ENCODE results near the gene SORD. TPM values are rescaled to one million over a fixed set of nuclear protein-coding genes. Genes with fewer than 3 reads are reported as not detected.
A peak's percentile ranks its signal among the peaks of the same experiment; 100 is the strongest.

The SORD gene
- total RNA-seq (2011; cell fraction: chromatin; rRNA removed; ENCODE audit: low replicate concordance): 22.5 and 36.4 TPM in 2 replicates
- 26.7 and 27.8 TPM in 2 replicates for total RNA-seq (2011; cell fraction: nucleolus; rRNA removed)
- total RNA-seq (2011; cell fraction: nucleoplasm; rRNA removed): 32.0 and 36.6 TPM in 2 replicates
- total RNA-seq (2014; rRNA removed): 38.5 and 39.3 TPM in 2 replicates
- total RNA-seq (2014; rRNA removed; fragmentation: Illumina TruSeq; extraction: Trizol): 22.7 and 28.3 TPM in 2 replicates
- total RNA-seq (2015; rRNA removed; fragmentation: Illumina TruSeq; extraction: Trizol): 19.3 and 21.3 TPM in 2 replicates
- total RNA-seq (2021): 43.8 and 44.6 TPM in 2 replicates
- polyA plus RNA-seq (2011; rRNA removed): 62.2 and 79.2 TPM in 2 replicates
- 63.9 and 78.2 TPM in 2 replicates for polyA plus RNA-seq (2011; cell fraction: cytosol; rRNA removed)
- 64.5 and 74.7 TPM in 2 replicates for polyA plus RNA-seq (2011; cell fraction: nucleus; rRNA removed)
- 26.7 and 28.9 TPM in 2 replicates for polyA plus RNA-seq (2012)
- polyA plus RNA-seq (2014; fragmentation: Illumina TruSeq; extraction: Trizol): 37.7 and 38.4 TPM in 2 replicates
- polyA plus RNA-seq (2014; fragmentation: Nextera tagmentation; extraction: Ambion mirVana): 10 to 100 TPM in 1 of 2 experiments, 1 to 10 TPM in 1; 5.9 to 14.1 TPM
- polyA plus RNA-seq (2014; rRNA removed): 29.6 and 42.3 TPM in 2 replicates
- polyA minus RNA-seq (2011; rRNA and poly(A)+ RNA removed): 57.5 and 71.7 TPM in 2 replicates
- 36.1 and 36.4 TPM in 2 replicates for polyA minus RNA-seq (2011; cell fraction: cytosol; rRNA and poly(A)+ RNA removed)
- polyA minus RNA-seq (2011; cell fraction: nucleus; rRNA and poly(A)+ RNA removed): 20.4 and 21.5 TPM in 2 replicates
- percentile 69 among the genes with signal in this experiment for Bru-seq, nascent RNA
- percentile 61 among the genes with signal in this experiment for BruChase-seq, experiment 1, labeled RNA remaining after a 2-hour chase
- BruChase-seq, experiment 2, labeled RNA remaining after a 6-hour chase: percentile 61 among the genes with signal in this experiment
- long read RNA-seq, experiment 1, full-length matches to known transcripts: 72 of 129 reads
- long read RNA-seq, experiment 1, partial matches to known transcripts: 50 of 129 reads
- long read RNA-seq, experiment 1, other reads (novel, unspliced or antisense): 7 of 129 reads
- long read RNA-seq, experiment 2, full-length matches to known transcripts: 19 of 74 reads
- long read RNA-seq, experiment 2, partial matches to known transcripts: 8 of 74 reads
- long read RNA-seq, experiment 2, other reads (novel, unspliced or antisense): 47 of 74 reads
- long read RNA-seq, experiment 3, full-length matches to known transcripts: 49 of 54 reads
- long read RNA-seq, experiment 3, partial matches to known transcripts: 2 of 54 reads
- long read RNA-seq, experiment 3, other reads (novel, unspliced or antisense): 3 of 54 reads

- Histone ChIP-seq H3K27me3 (ENCODE audit: control insufficient read depth in 2 of 2, insufficient read depth in 2 of 2, low read length in 2 of 2) (peaks cover 0 to 6% of the 10 kb centered on the region in 2 experiments; a peak in 2 of 5 replicates), H4K20me1 (replicated peaks; ENCODE audit: control insufficient read depth, insufficient read depth, low read length) (no peaks in the 10 kb centered on the region), H3K4me2 (ENCODE audit: insufficient read depth, low read length) (peak within 1 kb of the TSS; percentile 93), H3K4me1 (replicated peaks in 1 of 2; ENCODE audit: control insufficient read depth in 2 of 2, insufficient read depth in 2 of 2, low read length in 2 of 2) (peaks cover 21 to 29% of the 10 kb centered on the region in 2 experiments; a peak in 4 of 5 replicates), H3K27ac (ENCODE audit: extremely low read depth, low read depth, low read length) (peak within 1 kb of the TSS; percentile 64), H3K9ac (ENCODE audit: insufficient read depth in 1 of 2, low read depth in 2 of 2, low read length in 2 of 2) (peak within 1 kb of the TSS; percentile 77 to 97), H3K4me3 (peak within 1 kb of the TSS; percentile 70), H3K9me3 (replicated peaks; ENCODE audit: control insufficient read depth, insufficient read depth, low read depth, low read length) (no peaks in the 10 kb centered on the region), H3K36me3 (ENCODE audit: control insufficient read depth, insufficient read depth, low read length) (peaks cover 5% of the 10 kb centered on the region; the same call in 1 of the 3 replicates), H3K79me2 (ENCODE audit: control insufficient read depth, insufficient read depth, low read length) (peaks cover 35% of the 10 kb centered on the region), H3K9me1 (ENCODE audit: control insufficient read depth, insufficient read depth, low read length) (no peaks in the 10 kb centered on the region), H2AFZ (ENCODE audit: low read depth, low read length) (peak within 1 kb of the TSS; percentile 97)
- in situ Hi-C loops (cut with MboI) (no loop called here), intact Hi-C loops (cut with micrococcal nuclease) (no loop called here)
- WGBS (ENCODE audit: insufficient coverage, low coverage, missing lambda C conversion rate): under 1% methylated on average over 37 of the region's 48 CpGs
- POLR2A ChIA-PET: interaction anchor here (0.6 to 1.9 kb wide), 3 partner anchors 10 to 171 kb away, joined by 3 to 4 read pairs (median 3); no protein-coding TSS in a partner anchor
- ATAC-seq (peak; percentile 95), FAIRE-seq (no peak), DNase-seq (ENCODE audit: extremely low read depth in 1 of 4, low spot score in 3 of 4) (peak; percentile 95 to 99 (median 98))
- no TSS peak for BruUV-seq (replicated peaks)
- CTCF ChIA-PET (ENCODE audit: low intra/inter-chr PET ratio): interaction anchor here (0.7 kb wide), 1 partner anchor 180 kb away, joined by 3 read pairs; no protein-coding TSS in a partner anchor
- TF ChIP-seq CREB3 (tag; conservative IDR thresholded peaks at IDR 0.05; ENCODE audit: low read depth) (no peak), IFI16 (CRISPR knock-in tag; IDR thresholded peaks at IDR 0.05) (no peak), NRF1 (conservative IDR thresholded peaks at IDR 0.05 in 1 of 2, IDR thresholded peaks at IDR 0.05 in 1 of 2) (peak; percentile 77), TOE1 (IDR thresholded peaks at IDR 0.05; ENCODE audit: borderline replicate concordance) (no peak), TOE1 (CRISPR knock-in tag; IDR thresholded peaks at IDR 0.05; ENCODE audit: borderline replicate concordance, low read depth) (no peak), TEAD1 (CRISPR knock-in tag; IDR thresholded peaks at IDR 0.05) (0 out of 4 replicates have a peak, but pooled peaks of 1 of the 2 experiments have one; percentile 5), TFAP4 (CRISPR knock-in tag; IDR thresholded peaks at IDR 0.05; ENCODE audit: borderline replicate concordance) (peak; percentile 61; the same call in 1 of the 2 replicates), HNRNPL (IDR thresholded peaks at IDR 0.05; ENCODE audit: low read depth, low read length) (peak; percentile 74; the same call in 1 of the 2 replicates), ETS1 (conservative IDR thresholded peaks at IDR 0.05; ENCODE audit: control insufficient read depth, low read depth, low read length) (no peak; the same call in 1 of the 2 replicates), SMARCA4 (IDR thresholded peaks at IDR 0.05) (no peak), NCOA4 (IDR thresholded peaks at IDR 0.05; ENCODE audit: partially characterized antibody) (no peak), GATA2 (CRISPR knock-in tag; IDR thresholded peaks at IDR 0.05) (no peak)
Observed at GRCh38 chr15:45022871-45023658, at the start of gene SORD. SORD (plus strand) TSS chr15:45023195; CDS start chr15:45023284, 89 bp downstream.

All from K562 (cell line).